GM21717 (cell line): ENCODE measurements around the gene TMCC1.
"Not testable (repeated sequence)": the region's sequence is repeated elsewhere in the genome, so short reads cannot be mapped to it uniquely, and the experiment has no call there.

ENCODE experiments used
- ATAC-seq: cut with Tn5 transposase; IDR thresholded peaks from one replicate; pipeline ENCODE4 v1.9.1; 2021; ENCODE audit warnings: mild to moderate bottlenecking, moderate library complexity; ENCODE audit not compliant: unreplicated experiment

The TMCC1 gene

DNA sequence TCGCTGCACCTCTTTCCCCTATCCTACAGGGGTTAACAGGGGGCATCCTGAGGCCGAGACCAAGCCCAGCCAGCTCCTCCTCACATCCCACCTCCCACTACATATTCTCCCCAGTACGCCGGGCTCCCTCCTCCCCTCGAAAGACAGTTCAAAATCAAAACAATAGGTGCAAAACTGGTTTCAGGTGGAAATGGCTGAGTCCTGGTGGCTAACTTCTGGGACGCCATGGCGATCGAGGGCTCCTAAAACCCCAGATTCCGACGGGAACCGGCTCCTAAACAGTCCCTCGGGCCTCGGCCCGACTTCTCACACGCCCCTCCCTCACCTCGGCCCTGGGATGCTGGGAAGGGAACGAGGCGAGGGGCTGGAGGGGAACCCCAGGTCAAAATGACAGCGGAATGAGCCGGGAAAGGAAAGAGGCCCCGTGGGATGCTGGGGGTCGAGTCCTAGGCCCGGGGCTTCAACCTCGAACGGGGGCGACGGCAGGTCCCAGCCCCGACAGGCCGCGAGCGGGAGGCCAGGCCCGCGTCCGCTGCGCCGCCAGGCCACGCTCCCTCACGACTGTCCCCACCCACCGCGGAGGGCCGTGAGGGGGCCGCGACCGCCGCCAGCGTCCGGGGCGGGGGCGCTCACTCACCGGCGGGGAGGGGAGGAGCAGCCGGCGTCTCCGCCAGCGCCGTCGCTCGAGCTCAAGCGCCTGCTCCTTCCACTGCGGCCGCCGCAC lies 492 bp downstream of the TMCC1 start:
- peak; percentile 69 for ATAC-seq

- no peak for ATAC-seq
Observed at GRCh38 chr3:129892486-129892856, 1.0 kb downstream of the TMCC1 start.

DNA sequence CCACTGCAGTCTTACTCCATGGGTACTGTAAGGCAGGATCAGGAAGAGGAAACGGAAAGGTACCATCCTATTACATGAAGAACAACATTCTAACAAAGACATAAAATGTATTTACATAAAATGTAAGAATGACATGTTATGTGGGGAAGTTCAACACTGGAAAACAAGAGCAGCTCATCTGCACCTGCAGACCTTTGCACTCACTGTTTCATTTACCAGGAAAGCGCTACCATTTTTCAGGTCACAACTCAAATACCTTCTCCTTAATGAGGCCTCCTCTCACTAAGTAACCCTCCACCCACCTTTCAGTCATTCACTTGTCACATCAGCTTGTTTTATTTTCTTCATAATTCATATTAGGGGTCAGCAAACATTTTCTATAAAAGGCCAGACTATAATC lies 2.6 kb downstream of the TMCC1 start:
- no peak for ATAC-seq

- no peak for ATAC-seq
Observed at GRCh38 chr3:129890125-129890524, 3.4 kb downstream of the TMCC1 start.

DNA sequence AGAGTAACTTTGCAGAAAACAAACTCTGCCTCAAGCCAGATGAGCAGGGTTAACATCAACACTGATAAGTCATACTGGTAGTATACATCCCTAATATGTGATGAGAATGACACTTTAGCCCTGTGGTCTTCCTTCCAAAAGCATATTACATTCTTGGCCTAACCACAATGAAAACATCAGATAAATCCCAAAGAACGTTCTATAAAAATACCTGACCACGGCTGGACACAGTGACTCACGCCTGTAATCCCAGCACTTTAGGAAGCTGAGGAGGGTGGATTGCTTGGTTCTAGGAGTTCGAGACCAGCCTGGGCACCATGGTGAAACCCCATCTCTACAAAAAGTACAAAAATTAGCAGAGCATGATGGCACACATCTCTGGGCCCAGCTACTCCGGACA lies 4.7 kb downstream of the TMCC1 start:
- no peak for ATAC-seq

- no peak for ATAC-seq
Observed at GRCh38 chr3:129881261-129881660, 12.2 kb downstream of the TMCC1 start.

DNA sequence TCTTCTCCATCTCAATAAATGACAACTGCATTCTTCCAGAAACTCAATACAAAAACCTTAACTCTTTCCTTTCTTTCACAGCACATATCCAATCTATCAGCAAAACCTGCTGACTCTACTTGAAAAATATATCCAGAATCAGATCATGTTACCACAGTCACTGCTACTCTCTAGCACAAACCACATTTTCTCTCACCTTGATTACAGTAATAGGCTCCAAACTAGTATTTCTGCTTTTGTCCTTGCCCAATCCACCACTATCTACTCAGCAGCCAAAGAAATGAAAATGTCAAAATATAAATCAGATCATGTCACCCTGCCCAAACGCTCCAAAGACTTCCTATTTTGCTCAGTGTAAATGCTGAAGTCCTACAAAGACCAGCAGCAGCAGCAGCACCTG lies 15.2 kb downstream of the TMCC1 start:
- ATAC-seq, result no peak

- not testable (repeated sequence) for ATAC-seq
Observed at GRCh38 chr3:129874479-129874878, 19.0 kb downstream of the TMCC1 start.

GRCh38 chr3:129868912-129869311 lies 24.6 kb downstream of the TMCC1 start:
- ATAC-seq, result no peak

- ATAC-seq, result no peak
Observed at GRCh38 chr3:129867506-129868124, 25.9 kb downstream of the TMCC1 start.

DNA sequence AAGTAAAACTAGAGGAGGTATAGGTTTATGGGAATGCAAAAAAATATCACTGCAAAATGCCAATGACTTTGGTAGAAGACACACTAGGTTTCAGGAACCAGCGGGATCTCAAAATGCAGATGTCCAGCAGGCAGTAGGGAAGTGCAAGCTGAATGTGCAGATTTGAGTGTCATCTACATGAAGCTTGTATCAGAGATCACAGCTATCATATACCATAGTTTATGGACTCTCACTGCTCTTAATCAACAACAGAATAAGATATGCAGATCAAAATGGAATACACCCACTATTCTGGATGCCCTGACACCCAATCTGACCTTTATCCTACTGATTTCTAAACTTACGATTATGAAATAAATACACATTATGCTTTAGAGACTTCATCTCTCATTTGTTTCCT lies 27.7 kb downstream of the TMCC1 start:
- ATAC-seq, result no peak

- ATAC-seq, result no peak
Observed at GRCh38 chr3:129864519-129864918, 29.0 kb downstream of the TMCC1 start.

GRCh38 chr3:129859272-129859671 lies 34.2 kb downstream of the TMCC1 start:
- no peak for ATAC-seq

DNA sequence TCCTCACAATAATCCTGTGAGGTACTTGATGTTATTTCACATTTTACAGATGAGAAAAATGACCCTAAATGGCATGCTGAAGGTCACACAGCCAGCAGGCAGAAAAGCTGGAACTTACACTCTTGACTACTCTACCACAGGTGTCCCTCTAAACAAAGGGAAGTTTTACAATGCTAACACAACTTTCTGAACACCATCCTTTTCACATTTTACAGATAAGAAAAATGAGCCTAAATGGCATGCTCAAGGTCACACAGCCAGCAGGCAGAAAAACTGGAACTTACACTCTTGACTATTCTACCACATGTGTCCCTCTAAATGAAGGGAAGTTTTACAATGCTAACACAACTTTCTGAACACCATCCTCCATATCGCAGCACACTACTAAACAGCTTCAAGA lies 35.6 kb downstream of the TMCC1 start:
- no peak for ATAC-seq

- not testable (repeated sequence) for ATAC-seq
Observed at GRCh38 chr3:129856790-129857189, 36.7 kb downstream of the TMCC1 start.

DNA sequence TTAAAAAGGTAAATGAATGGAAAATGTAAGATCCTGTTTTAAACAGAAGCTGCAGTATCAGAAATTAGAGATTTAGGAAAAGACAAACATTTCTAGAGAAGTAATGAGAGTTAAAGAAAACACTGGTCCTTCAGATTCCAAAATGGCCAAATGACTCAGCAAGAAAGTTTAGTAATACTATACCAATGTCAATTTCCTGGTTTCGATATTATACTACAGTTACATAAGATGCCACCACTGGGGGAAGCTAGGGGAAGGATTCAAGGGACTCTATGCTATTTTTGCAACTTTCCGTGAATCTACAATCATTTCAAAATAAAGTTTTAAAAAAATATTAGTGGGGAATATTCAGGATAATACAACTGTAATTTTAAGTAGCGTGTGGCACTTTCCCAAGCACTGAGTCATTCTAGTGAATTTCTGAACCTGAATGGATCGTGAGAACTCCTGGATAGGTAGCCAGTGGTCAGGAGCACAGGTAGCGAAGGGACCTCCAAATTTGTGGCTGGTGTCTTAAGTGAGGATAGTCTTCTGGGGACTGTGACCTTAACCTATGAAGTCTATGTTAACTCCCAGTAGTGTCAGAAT lies 37.6 kb downstream of the TMCC1 start:
- ATAC-seq, result no peak

GRCh38 chr3:129855170-129855831 lies 38.2 kb downstream of the TMCC1 start:
- no peak for ATAC-seq

DNA sequence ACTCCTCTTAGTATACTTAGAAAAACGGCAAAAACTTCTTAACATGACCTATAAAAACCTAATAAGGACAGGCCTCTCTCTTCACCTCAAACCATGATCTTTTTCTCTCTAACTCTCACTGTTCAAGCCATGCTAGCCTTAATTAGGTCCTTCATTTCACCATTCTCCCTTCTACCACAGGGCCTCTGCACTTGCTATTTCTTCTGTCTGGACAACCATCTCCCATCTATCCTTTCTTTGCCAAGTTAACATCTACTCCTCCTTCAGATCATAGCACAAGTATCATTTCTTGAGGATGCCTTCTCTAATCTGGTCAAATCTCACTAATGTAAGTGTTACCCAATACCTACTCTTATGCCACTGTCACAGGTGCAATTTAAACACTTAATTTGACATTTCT lies 39.1 kb downstream of the TMCC1 start:
- ATAC-seq, result no peak

DNA sequence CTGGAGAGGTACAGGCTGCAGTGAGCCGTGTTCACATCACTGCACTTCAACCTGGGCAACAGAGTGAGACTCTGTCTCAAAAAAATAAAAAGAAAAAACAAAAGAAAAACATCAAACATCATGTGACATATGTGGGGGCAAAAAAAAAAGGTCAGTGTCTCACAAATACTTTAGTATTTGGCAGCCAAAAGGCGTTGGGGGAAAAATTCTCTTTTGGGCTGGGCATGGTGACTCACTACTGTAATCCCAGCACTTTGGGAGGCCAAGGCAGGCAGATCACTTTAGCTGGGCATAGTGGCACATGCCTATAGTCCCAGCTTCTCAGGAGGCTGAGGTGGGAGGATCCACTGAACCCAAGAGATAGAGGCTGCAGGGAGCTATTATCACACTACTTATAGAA lies 47.6 kb downstream of the TMCC1 start:
- ATAC-seq, result no peak

DNA sequence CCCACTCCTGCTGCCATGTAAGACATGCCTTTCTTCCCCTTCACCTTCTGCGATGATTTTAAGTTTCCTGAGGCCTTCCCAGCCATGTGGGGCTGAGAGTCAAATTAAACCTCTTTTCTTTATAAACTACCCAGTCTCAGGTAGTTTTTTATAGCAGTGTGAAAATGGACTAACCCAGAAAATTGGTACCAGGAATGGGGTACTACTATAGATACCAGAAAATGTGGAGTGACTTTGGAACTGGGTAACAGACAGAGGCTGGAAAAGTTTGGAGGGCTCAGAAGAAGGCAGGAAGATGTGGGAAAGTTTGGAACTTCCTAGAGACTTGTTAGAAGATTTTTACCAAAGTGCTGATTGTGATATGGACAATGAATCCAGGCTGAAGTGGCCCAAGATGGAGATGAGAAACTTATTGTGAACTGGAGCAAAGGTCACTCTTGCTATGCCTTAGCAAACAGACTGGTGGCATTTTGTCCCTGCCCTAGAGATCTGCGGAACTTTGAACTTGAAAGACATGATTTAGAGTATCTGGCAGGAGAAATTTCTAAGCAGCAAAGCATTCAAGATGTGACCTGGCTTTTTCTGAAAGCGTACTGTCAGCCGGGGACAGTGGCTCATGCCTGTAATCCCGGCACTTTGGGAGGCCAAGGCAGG lies 52.7 kb downstream of the TMCC1 start:
- ATAC-seq, result no peak

GRCh38 chr3:129838086-129838485 lies 55.4 kb downstream of the TMCC1 start:
- ATAC-seq, result no peak
